ENCODE measurements around the gene CABLES1.
"Not testable (repeated sequence)": the region's sequence is repeated elsewhere in the genome, so short reads cannot be mapped to it uniquely, and the experiment has no call there.

CABLES1 gene

GRCh38 chr18:23282437-23282781, 147.1 kb downstream of the CABLES1 start:
- in situ Hi-C loops (cut with HindIII; ENCODE audit: low sequenced_read_pairs) = no loop called here
- no peak overlapping the region for H3K4me3 ChIP-seq (ENCODE audit: low read depth, low read length)
- DNase-seq (ENCODE audit: low read depth, low spot score) = no peak
- no peak for TF ChIP-seq CTCF (IDR thresholded peaks at IDR 0.05; ENCODE audit: low read depth, low read length)

- in situ Hi-C loops (cut with HindIII; ENCODE audit: low sequenced_read_pairs) = no loop called here
- TF ChIP-seq CTCF (IDR thresholded peaks at IDR 0.05; ENCODE audit: low read depth, low read length) = no peak
- DNase-seq (ENCODE audit: low read depth, low spot score) = peak; percentile 45
Observed at GRCh38 chr18:23283916-23284430, 148.7 kb downstream of the CABLES1 start.

GRCh38 chr18:23284629-23285028, 149.3 kb downstream of the CABLES1 start:
- no peak for TF ChIP-seq CTCF (IDR thresholded peaks at IDR 0.05; ENCODE audit: low read depth, low read length)
- no peak overlapping the region for H3K4me3 ChIP-seq (ENCODE audit: low read depth, low read length)
- no peak for DNase-seq (ENCODE audit: low read depth, low spot score)
- in situ Hi-C loops (cut with HindIII; ENCODE audit: low sequenced_read_pairs) = no loop called here

More at GRCh38 chr18:23283916-23284430, 148.7 kb downstream of the CABLES1 start:
- H3K4me3 ChIP-seq (ENCODE audit: low read depth, low read length) = no peak overlapping the region

GRCh38 chr18:23285581-23285980, 150.3 kb downstream of the CABLES1 start:
- DNase-seq (ENCODE audit: low read depth, low spot score); in situ Hi-C loops (cut with HindIII; ENCODE audit: low sequenced_read_pairs); H3K4me3 ChIP-seq (ENCODE audit: low read depth, low read length): not testable (repeated sequence)

- peak; percentile 63 for DNase-seq (ENCODE audit: low read depth, low spot score)
- in situ Hi-C loops (cut with HindIII; ENCODE audit: low sequenced_read_pairs) = no loop called here
- no peak overlapping the region for H3K4me3 ChIP-seq (ENCODE audit: low read depth, low read length)
- TF ChIP-seq CTCF (IDR thresholded peaks at IDR 0.05; ENCODE audit: low read depth, low read length) = no peak
Observed at GRCh38 chr18:23291456-23292205, 156.3 kb downstream of the CABLES1 start.

GRCh38 chr18:23300231-23300805, 165.0 kb downstream of the CABLES1 start:
- in situ Hi-C loops (cut with HindIII; ENCODE audit: low sequenced_read_pairs) = no loop called here
- H3K4me3 ChIP-seq (ENCODE audit: low read depth, low read length) = no peak overlapping the region
- TF ChIP-seq CTCF (IDR thresholded peaks at IDR 0.05; ENCODE audit: low read depth, low read length) = no peak
- DNase-seq (ENCODE audit: low read depth, low spot score) = peak; percentile 33

GRCh38 chr18:23301972-23302371, 166.7 kb downstream of the CABLES1 start:
- in situ Hi-C loops (cut with HindIII; ENCODE audit: low sequenced_read_pairs) = no loop called here
- no peak for DNase-seq (ENCODE audit: low read depth, low spot score)
- no peak overlapping the region for H3K4me3 ChIP-seq (ENCODE audit: low read depth, low read length)
- no peak for TF ChIP-seq CTCF (IDR thresholded peaks at IDR 0.05; ENCODE audit: low read depth, low read length)
